Peyer's patch (tissue), 4 donors: Measurements from ENCODE around the gene RGPD8. TPM values are rescaled to one million over a fixed set of nuclear protein-coding genes. Genes with fewer than 3 reads are reported as not detected.

Source experiments
- DNase-seq, 3 donors: peaks; one replicate each; pipeline ENCODE4 v3.0.0-alpha.2; 2017 to 2019
- H3K27ac ChIP-seq, 4 donors: fragments of 200-600 bp; sonication (generic); one replicate each; pipeline ENCODE4 v1.5.1; 2016 to 2019
- H3K27me3 ChIP-seq, 2 donors: fragments of 200-600 bp; sonication (generic); one replicate each; pipeline ENCODE4 v1.5.1; 2019
- H3K36me3 ChIP-seq, 3 donors: fragments of 200-600 bp; sonication (generic); one replicate each; pipeline ENCODE4 v1.5.1; 2016 to 2019
- H3K4me1 ChIP-seq, 4 donors: fragments of 200-600 bp; sonication (generic); one replicate each; pipeline ENCODE4 v1.5.1; 2016 to 2019
- H3K4me3 ChIP-seq, 4 donors: fragments of 200-600 bp; sonication (generic); 1 replicate in 3 of 4; 2 replicates in 1 of 4; pipeline ENCODE4 v1.5.1; 2016 to 2019; ENCODE audit warnings: mild to moderate bottlenecking in 1 of 4
- H3K9me3 ChIP-seq, 4 donors: fragments of 200-600 bp; sonication (generic); one replicate each; pipeline ENCODE4 v1.5.1; 2016 to 2019; ENCODE audit warnings: mild to moderate bottlenecking in 1 of 4
- POLR2A ChIP-seq, 2 donors: fragments of 450-650 bp; IDR thresholded peaks; one replicate each; pipeline ENCODE4 v1.5.1; 2017; ENCODE audit warnings: antibody characterized with exemption in 2 of 2, mild to moderate bottlenecking in 2 of 2, moderate library complexity in 2 of 2
- total RNA-seq, 4 donors: library from RNA; depleted of rRNA; stranded (reverse); fragments of >200 nt; gene quantifications; one replicate each; pipeline ENCODE4 v1.1.0, GENCODE V29; 2016
- TF ChIP-seq, protein P1 (sequence below), 6 experiments: fragments of 450-650 bp in 4 of 6; fragments of 200-600 bp in 2 of 6; sonication (generic) in 1 of 6; IDR thresholded peaks; one replicate each; pipeline ENCODE4 v1.5.1; 2017 to 2019; ENCODE audit warnings: antibody characterized with exemption in 6 of 6, mild to moderate bottlenecking in 3 of 6, moderate library complexity in 1 of 6

The RGPD8 gene
- total RNA-seq, 4 donors from 2014 or later = 16.8 to 82.5 (median 37.3) TPM

DNA sequence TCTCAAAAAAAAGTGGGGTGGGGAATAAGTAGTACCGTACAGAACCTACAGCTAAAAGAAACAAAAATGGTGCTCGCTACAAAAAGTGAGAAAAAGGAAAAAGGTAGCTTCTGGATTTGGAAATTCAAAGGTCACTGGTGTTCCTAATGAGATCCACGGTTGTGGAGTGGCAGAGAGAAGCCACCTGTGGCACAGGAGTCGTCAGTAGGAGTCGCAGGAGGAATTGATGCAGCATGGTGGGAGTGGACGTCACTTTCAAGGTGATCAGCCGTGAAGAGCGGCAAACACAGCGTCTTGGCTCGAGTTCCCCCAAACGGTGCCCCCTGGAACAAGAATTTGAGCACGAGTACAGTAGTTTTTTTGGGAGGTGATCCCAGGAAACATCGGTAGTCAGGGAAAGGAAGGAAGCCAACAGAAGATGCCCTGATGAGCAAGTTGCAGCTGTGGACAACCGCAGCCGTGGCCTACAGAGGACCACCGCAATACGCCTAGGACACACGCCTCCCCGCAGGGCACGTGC lies 47.1 kb upstream of the RGPD8 start:
- H3K9me3 ChIP-seq = no peaks in the 10 kb centered on the region
- DNase-seq = peak in 2 of 3 donors; percentile 36 to 56
- no peak for TF ChIP-seq POLR2A (IDR thresholded peaks at IDR 0.05)
- TF ChIP-seq, protein P1, sequence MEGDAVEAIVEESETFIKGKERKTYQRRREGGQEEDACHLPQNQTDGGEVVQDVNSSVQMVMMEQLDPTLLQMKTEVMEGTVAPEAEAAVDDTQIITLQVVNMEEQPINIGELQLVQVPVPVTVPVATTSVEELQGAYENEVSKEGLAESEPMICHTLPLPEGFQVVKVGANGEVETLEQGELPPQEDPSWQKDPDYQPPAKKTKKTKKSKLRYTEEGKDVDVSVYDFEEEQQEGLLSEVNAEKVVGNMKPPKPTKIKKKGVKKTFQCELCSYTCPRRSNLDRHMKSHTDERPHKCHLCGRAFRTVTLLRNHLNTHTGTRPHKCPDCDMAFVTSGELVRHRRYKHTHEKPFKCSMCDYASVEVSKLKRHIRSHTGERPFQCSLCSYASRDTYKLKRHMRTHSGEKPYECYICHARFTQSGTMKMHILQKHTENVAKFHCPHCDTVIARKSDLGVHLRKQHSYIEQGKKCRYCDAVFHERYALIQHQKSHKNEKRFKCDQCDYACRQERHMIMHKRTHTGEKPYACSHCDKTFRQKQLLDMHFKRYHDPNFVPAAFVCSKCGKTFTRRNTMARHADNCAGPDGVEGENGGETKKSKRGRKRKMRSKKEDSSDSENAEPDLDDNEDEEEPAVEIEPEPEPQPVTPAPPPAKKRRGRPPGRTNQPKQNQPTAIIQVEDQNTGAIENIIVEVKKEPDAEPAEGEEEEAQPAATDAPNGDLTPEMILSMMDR (IDR thresholded peaks at IDR 0.05) = no peak
- H3K27me3 ChIP-seq = no peaks in the 10 kb centered on the region
- H3K4me3 ChIP-seq = peak overlapping the region; percentile 72 to 96 (median 84)
- H3K36me3 ChIP-seq = no peaks in the 10 kb centered on the region
- H3K27ac ChIP-seq = peak overlapping the region; percentile 79 to 92 (median 86)
- peaks cover 0 to 14% (median 8%) of the 10 kb centered on the region in 4 donors for H3K4me1 ChIP-seq

DNA sequence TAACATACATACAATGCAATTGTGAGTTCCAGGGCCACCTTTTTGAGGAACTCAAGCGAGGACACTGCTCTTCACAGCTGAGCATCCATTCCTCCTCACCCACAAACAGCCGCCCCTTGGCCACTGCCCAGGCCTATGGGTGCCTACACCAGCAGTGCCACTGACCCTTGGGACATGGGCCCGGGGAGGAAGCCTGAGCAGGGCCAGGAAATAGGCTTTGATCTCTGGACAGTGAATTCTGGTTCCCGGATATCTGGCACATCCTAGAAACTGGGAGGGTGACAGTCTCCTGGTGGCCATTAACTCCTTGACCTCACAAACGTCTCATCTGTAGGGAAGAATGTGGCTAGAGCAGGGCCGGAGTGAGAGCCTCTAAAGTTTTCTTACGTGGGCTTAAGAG lies 43.0 kb upstream of the RGPD8 start:
- H3K4me1 ChIP-seq = peaks cover 0 to 6% (median 2%) of the 10 kb centered on the region in 4 donors
- TF ChIP-seq POLR2A (IDR thresholded peaks at IDR 0.05) = no peak
- TF ChIP-seq, protein P1 (IDR thresholded peaks at IDR 0.05) = no peak

DNA sequence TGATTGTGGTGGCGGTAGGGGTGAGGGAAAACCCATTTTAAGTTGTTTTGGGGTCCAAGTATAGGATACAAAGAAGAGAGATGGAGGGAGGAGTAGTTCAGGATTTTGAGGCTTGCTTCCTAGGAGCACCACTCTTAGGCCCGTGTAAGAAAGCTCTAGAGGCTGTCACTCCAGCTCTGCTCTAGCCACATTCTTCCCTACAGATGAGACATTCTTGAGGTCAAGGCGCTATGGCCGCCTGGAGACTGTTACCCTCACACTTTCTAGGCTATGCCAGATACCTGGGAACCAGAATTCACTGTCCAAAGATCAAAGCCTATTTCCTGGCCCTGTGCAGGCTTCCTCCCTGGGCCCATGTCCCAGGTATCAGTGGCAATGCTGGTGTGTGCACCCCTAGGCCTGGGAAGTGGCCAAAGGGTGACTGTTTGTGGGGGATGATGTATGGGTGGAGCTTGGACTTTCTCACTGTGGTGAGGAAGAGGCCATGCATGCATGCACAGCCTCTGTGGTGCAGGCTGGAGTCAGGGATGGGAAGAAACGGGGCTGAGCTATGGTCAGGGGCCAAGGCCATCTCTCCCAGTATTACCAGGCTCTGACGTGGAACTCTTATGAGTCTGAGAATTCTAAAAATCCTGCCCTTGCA lies 41.5 kb upstream of the RGPD8 start:
- Histone ChIP-seq H3K27ac (no peak overlapping the region), H3K36me3 (no peaks in the 10 kb centered on the region), H3K27me3 (no peaks in the 10 kb centered on the region)

More for the DNA sequence above, 43.0 kb upstream of the RGPD8 start:
- no peaks in the 10 kb centered on the region for H3K9me3 ChIP-seq
- H3K4me3 ChIP-seq = no peak overlapping the region
- no peak overlapping the region for H3K27ac ChIP-seq
- no peaks in the 10 kb centered on the region for H3K27me3 ChIP-seq
- no peaks in the 10 kb centered on the region for H3K36me3 ChIP-seq
- DNase-seq = no peak

DNA sequence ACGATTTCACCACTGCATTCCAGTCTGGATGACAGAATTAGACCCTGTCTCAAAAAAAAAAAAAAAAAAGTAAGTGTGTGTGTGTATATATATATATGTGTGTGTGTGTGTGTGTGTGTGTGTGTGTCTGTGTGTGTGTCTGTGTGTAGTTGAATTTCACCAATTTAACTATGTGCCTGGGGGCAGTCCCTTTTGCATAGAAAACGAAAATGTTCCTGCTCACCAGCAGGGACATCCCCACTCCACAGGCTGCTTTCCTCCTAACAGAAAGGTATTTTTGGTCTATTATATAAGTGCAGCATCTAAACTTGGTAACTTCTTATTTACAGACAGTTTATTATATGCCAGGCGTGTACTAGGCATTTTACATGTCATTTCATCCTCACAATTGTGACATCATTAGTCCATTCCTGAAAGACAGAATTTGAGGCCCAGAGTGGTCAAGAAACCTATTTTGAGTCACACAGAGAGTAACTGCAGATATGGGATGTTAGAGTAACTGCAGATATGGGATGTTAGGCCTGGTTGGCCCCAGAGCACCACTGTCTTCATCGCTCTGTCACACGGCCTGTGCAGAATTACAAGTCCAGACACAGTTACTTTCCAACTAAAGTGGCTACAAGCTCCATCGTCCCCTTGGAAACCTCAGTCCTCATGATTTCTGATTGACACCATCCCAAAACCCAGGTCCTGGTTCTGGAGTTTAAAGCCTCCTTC lies 39.3 kb upstream of the RGPD8 start:
- Histone ChIP-seq H3K4me3 (no peak overlapping the region), H3K27ac (no peak overlapping the region), H3K27me3 (no peaks in the 10 kb centered on the region), H3K36me3 (no peaks in the 10 kb centered on the region), H3K4me1 (no peaks in the 10 kb centered on the region), H3K9me3 (no peaks in the 10 kb centered on the region)
- TF ChIP-seq, protein P1 (IDR thresholded peaks at IDR 0.05) = no peak
- no peak for TF ChIP-seq POLR2A (IDR thresholded peaks at IDR 0.05)
- DNase-seq = no peak

More for the DNA sequence above, 41.5 kb upstream of the RGPD8 start:
- no peaks in the 10 kb centered on the region for H3K4me1 ChIP-seq
- no peak for DNase-seq
- H3K9me3 ChIP-seq = no peaks in the 10 kb centered on the region
- H3K4me3 ChIP-seq = no peak overlapping the region
- TF ChIP-seq, protein P1 (IDR thresholded peaks at IDR 0.05) = no peak
- TF ChIP-seq POLR2A (IDR thresholded peaks at IDR 0.05) = no peak

DNA sequence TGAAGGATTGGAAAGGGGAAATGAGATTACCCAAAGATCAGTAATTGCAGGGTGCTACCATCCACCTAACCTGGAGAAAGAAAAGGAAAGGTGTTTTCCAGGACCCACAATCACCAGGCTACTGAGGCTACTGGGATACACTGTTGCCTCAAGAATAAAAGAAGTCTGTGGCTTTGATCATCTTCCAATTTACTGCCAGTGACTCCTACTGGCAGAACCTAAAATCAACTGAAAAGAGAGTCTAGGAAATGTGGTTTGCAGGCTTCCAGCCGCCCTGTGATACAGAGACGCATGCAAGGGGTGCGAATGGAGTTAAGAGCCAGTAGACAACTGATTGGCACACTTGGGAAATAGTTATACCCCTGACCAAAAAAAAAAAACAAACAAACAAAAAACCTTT lies 31.9 kb upstream of the RGPD8 start:
- Histone ChIP-seq H3K4me3 (no peak overlapping the region), H3K4me1 (no peaks in the 10 kb centered on the region), H3K27me3 (no peaks in the 10 kb centered on the region), H3K9me3 (no peaks in the 10 kb centered on the region), H3K27ac (no peak overlapping the region), H3K36me3 (no peaks in the 10 kb centered on the region)
- TF ChIP-seq, protein P1 (IDR thresholded peaks at IDR 0.05) = no peak
- no peak for TF ChIP-seq POLR2A (IDR thresholded peaks at IDR 0.05)
- no peak for DNase-seq
